HG02884 (cell line): ENCODE results near the gene SSR4.
"Not testable (repeated sequence)": the region's sequence is repeated elsewhere in the genome, so short reads cannot be mapped to it uniquely, and the experiment has no call there.

Experiments
- ATAC-seq: cut with Tn5 transposase; IDR thresholded peaks from one replicate; pipeline ENCODE4 v1.9.1; 2021; ENCODE audit warnings: mild to moderate bottlenecking, moderate library complexity; ENCODE audit not compliant: unreplicated experiment

SSR4 gene

DNA sequence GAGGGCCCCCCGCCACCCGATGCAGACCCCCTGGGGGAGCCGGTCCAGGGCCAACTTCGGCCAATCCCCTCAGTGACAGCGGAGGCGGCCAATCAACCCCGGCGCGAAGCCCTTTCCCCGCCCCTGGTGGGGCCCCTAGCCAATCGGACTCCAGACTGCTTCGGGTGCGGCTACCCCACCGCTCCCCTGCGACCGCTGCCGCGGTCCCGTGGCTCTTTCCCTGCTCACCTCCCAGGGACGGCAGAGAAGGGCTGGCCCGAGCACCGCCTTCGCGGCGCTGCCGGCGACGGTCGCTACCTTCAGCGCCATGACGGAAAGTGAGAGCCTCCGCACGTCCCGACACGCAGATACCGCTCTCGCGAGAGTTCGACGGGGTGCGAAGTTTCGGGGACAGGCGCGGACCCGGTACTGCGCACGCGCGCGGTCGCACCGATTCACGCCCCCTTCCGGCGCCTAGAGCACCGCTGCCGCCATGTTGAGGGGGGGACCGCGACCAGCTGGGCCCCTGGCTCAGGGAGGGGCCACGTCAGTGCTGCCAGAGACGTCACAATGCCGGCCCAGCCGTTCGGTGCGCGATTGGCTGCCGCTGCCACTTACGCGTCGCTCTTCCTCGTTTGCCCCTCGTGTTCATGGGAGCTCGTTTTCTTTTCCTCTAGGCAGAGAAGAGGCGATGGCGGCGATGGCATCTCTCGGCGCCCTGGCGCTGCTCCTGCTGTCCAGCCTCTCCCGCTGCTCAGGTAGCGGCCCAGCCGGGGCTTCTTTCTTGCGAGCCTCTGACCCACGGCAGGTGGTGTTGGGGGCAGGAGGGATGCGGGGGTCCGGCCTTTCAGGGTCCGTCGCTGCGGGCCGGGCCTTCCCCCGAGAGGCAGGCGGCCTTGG is at the start of gene SSR4, which contains the start of gene IDH3G:
Gene SSR4, plus strand, starts transcription at position 651 of the 879 bp plus-strand sequence. Its CDS starts 20 bp downstream, at position 671.
Gene IDH3G, minus strand, starts transcription at position 358 of the 879 bp plus-strand sequence. Its CDS starts 49 bp downstream, at position 309.
- ATAC-seq = peak; percentile 94

DNA sequence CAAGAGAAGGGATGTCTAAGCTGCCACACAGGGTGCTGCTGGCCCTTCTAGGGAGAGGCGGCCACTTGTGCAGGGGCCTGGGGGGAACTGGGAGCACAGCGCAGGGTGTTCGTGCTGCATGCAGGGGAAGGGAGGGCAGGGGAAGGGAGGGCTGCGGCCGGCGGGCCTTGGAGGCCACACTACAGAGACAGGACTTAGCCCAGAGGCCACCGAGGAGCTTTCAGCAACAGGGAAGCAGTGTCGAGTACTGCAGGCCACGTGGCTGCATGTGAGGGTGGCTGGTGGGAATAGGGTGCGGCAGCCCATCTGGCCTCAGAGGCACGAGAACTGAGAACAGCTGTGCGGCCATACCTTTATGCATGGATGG is 49.4 kb upstream of the SSR4 start:
- not testable (repeated sequence) for ATAC-seq

DNA sequence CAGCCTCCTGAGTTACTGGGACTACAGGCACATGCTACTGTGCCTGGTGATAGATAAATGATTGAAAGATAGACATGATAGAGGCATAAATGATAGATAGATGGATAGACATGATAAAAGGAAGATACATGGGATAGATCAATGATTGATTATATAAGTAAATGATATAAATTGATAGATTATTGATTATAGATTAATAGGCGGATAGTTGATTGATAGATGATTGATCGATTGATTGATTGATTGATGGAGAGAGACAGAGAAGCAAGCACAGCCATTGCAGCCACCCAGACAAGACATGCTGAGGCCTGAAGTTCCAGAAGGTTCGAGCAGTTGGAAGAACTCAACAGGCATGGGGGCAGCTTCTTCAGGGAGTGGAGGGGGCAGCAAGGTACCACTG is 48.1 kb upstream of the SSR4 start:
- ATAC-seq = no peak

DNA sequence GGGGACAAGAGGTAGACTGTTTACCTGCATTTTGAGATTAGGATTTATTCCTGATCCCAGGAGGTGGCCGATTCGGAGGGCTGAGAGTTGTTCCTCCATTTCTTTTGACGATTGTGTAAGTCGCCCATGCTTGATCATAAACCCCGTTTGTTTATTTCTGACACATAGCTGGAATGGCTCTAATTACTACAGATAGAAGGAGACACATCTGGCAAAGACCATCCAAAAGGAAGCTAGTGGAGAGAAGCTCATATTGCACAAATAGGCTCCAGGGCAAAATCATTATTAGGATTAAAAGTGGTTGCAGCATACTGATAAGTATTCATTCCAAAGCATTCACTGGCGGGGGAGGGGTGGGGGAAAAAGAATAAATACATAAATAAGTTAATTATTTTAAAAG is 47.5 kb upstream of the SSR4 start:
- not testable (repeated sequence) for ATAC-seq

DNA sequence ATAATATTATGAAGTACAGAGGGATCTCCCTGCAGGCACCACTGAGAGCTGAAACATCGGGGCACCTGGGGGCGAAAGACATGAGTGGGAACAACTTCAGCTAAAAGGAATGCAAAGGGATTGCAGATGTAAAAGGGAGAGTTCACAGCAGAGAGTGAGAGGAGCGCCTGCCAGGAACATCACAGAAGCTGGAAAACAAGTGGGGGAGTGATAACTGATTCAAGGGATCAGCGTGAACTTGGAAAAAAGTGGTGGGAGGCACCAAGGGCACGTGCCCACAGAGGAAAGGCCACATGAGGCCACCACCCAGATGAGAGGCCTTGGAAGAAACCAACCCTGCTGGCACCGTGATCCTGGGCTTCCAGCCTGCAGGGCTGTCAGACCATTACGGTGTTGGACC is 45.5 kb upstream of the SSR4 start:
- ATAC-seq = not testable (repeated sequence)

DNA sequence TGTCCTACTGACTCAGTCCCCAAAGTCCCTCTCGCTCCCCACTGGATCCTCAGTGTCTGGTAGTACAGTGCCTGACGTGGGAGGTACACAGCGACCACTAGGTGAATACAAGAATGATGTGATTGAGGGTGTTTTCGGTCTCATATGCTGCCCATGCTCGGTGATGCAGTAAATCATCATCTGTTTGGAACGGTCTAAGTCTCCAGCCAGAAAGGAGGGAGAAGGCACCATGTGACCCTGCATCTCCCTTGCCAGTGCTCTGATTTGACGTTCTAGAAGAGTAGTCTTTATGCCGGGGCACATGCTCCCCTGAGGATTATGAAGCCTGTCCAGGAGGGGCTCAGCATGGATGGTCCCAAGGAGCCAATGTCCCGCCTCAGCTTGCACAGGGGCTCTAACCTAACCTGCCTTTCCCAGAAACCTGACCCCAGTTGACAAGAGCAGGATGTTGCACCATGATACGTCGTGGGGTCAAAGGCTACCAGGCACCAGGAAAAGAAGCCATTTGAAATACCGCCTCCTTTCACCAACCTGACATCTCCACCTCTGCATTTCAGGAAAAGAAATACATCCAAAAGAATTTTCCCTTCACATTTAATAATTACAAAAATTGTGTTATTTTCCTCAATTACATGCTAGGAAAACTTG is 44.2 kb upstream of the SSR4 start:
- no peak for ATAC-seq

DNA sequence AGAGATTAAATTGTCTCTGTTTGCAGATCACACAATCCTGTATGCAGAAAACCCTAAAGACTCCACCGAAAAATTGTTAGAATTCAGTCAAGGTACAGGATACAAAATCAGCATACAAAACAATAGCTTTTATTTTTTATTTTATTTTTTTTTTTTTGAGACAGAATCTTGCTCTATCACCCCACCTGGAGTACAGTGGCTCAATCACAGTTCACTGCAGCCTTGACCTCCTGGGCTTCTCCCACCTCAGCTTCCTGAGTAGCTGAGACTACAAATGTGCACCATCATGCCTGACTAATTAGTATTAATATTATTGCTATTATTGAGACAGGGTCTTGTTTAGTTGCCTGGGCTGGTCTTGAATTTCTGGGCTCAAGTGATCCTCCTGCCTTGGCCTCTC is 39.3 kb upstream of the SSR4 start:
- no peak for ATAC-seq

DNA sequence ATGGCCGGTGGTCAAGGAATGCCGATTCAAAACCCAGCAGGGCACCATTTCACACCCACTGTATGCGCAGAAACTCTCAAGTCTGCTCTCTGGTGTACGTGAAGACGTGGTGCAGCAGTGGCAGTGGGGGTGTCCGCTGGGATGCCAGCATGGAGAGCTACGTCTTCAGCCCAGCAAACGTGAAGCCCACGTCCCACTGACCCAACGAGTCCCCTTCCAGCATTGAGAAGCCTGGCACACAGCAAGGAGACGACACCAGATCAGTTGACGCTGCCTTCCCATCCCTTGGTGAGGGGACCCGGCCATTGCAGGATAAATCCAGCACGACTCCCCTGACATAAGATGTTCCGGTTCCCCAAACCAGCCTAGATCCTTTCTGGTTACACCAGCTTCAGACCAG is 32.6 kb upstream of the SSR4 start:
- ATAC-seq = no peak

DNA sequence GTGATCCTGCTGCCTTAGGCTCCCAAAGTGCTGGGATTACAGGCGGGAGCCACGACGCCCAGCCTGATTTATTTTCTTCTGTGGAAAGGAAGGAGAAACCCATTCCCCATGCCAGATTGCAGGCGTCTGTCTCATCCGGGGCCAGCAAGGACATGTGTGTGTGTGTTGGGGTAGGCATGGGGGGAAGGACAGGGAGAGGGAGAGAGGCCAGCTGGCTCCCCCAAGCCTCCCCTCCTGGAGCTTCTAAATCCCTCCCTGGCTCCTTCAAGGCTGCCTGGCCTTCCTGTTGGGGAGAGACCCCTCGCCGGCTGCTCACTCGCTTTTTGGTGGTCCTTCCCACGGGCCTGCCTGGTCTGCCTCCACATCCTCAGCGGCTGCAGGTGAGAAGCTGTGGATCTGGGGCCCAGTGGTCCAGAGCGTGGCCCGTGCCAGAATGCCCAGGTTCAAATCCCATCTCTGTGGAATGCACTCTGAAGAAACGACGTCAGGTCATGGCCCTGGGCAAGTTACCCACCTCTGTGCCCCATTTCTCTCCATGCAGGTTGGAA is 31.8 kb upstream of the SSR4 start:
- no peak for ATAC-seq

DNA sequence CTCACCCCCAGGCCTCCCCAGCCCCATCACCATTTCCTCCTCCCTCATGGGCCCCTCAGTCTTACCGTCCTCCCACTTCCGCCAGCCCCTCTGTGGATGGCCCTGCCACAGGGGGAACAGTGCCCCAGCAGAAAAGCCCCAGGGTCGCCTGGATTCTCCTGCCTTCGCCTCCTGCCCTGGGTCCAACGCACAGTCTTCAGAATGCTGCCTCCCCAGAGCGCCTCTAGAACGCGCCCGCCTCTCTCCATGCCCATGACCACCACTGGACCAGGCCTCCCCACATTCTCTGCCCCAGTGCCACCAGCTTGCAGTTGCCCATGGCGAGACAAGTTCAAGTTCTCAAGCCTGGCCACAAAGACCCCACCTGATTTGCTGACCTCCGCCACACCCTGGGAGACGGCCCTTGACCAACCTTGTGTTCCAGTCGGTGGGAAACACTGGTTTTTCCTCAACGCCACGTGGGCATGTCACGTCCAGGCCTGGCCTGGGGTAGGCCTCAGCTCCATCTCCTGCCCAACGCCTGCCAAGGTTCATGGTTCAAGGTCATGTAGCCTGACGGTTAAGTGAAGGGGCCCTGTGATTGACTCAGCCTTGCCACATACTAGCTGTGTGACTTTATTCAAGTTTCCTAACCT is 31.1 kb upstream of the SSR4 start:
- no peak for ATAC-seq

DNA sequence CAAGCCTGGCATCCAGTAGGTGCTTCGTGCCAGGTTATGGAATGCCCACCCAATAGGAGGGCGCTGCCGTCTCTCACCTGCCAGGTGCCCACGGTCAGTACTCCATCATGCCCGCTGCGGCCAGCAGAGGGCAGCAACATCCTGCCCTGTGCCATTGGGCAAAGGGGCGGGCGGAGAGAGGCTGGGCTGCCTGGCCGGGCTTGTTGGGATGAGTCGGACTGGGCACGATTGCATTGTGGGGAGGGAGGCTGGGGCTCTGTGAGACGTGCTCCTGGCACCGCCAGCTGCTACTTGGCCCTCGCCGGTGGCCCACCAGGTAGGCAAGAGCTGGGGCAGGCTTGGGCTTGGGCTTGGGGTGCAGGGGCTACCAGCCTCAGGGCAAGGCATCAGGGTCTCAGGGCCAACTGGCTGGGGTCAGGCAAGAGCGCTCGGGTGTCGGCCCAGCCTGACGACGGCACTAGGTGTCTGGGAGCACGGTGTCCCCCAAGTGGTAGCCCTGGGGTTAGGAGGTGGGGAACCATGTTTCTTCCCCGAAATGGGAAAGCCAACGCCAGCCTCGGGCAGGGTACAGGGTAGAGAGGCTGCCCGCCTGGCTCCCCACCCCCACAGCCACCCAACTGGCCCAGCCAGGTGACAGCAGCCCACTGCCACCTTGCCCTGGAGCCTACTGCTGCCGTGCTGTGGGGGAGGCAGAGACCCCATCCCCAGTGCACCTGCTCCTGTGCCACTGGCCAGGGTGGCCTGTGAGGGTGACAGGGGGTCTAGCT is 30.3 kb upstream of the SSR4 start, which contains the start of gene PLXNB3:
Gene PLXNB3, plus strand, starts transcription at position 261 of the 767 bp plus-strand sequence. CDS start 1,287 bp downstream, outside the sequence.
- ATAC-seq = no peak

DNA sequence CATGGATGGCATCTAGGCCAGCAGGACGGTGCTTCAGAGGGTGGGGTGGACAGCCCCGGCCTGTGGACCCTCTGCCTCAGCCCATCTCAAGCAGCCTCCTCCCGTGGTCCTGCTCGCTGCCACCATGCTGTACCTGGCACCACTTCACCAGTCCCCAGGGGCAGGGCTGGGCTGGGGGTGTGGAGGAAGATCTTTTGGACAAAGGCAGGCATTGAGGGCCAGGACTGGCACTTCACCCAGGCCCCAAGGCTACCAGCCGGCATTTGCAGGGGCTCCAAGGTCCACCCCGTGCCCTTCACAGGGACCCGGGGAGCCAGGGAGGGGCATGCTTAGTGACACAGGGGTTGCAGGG is 29.7 kb upstream of the SSR4 start:
- ATAC-seq = no peak

DNA sequence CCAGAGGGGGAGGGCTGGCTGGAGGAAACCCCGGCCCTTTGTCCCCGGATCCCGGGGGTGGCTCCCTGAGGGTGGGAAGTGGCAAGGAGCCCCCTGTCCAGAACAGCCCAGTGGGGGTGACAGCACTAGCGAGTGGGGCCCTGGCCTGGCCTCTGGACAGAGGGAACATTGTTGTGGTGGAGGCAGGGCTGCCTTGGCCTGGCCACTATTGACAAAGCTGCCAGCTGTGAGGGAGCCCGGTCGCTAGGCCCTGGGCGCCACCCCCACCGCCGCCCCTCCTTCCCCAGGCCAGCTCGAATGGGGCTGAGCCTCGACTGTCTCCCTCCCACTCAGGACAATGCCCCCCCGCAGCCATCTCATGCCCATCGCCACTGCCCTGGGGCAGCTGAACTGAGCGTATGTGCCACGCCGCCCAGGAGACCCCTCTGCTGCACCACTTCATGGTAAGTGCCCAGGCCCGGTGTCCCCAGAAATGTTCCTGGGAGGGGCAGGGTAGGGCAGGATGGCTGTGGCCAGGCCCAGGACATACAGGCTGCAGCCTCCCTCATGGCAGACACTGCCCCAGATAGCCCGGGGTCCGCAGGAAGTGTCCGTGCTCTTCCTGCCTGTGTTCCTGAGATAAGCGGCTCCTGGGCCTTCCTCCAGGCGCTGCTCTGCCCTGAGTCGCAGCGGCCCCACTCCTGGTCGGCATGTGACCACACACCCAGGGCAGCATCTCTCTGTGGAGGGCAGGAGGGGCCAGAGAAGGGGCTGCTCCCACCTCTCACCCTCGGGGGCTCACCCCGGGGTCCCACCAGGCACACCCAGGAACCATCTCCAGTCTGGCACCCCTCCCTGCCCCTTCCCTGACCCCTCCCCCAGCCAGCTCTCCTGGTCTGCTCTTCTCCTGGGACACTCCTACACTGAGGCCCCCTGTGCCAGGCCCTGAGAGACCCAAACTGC is 29.1 kb upstream of the SSR4 start:
- ATAC-seq = no peak

DNA sequence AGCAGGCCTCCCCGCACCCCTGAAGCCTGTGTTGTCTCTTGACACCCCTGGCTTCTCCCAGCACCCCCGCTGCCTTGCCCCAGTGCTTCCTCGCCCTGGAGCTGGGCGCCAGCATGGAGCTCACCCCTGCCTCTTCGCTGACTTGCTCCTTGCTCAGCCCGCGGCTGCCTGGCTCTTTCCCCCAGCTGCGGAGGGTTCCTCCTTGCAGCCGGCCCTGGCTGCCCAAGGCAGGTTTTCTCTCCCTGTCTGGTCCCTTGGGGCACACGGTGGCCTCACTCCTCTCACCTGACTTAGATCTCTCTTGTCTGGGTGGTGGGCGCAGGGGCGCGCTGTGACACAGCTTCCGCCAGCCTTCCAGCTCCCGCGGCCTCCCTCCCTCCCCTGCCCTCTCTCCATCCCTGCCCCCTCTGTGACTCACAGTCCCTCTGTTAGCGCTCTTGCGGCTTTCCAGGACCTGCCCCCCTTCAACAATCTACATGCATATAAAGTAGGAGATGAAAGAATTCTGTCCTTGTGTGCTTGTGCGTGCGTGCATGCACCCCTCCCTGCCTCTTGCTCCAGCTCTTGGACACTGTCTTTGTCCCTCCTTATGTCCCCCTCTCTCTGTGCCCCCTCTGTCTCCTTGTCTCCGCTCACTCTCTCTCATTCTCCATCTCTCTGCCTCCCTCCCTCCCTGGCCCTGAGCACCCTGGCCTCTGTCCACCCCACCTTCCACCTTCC is 28.2 kb upstream of the SSR4 start:
- no peak for ATAC-seq

DNA sequence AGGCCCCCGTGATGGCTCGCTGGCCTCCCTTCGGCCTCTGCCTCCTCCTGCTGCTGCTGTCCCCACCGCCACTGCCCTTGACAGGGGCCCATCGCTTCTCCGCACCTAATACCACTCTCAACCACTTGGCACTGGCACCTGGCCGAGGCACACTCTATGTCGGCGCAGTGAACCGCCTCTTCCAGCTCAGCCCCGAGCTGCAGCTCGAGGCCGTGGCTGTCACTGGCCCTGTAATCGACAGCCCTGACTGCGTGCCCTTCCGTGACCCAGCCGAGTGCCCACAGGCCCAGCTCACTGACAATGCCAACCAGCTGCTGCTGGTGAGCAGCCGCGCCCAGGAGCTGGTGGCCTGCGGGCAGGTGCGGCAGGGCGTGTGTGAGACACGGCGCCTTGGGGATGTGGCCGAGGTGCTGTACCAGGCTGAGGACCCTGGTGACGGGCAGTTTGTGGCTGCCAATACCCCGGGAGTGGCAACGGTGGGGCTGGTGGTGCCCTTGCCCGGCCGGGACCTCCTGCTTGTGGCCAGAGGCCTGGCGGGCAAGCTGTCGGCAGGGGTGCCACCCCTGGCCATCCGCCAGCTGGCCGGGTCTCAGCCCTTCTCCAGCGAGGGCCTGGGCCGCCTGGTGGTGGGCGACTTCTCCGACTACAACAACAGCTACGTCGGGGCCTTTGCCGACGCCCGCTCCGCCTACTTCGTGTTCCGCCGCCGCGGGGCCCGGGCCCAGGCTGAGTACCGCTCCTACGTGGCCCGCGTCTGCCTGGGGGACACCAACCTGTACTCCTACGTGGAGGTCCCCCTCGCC is 27.4 kb upstream of the SSR4 start:
- no peak for ATAC-seq

DNA sequence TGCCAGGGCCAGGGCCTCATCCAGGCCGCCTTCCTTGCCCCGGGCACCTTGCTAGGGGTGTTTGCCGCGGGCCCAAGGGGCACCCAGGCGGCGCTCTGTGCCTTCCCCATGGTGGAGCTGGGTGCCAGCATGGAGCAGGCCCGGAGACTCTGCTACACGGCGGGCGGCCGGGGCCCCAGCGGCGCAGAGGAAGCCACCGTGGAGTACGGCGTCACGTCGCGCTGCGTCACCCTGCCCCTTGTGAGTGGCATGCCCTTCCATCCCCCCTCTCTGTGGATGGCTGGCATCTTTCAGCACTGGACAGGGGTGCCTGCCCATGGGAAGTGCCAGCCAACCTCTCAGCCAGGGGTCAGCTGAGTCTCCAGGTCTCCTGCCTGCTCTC is 26.8 kb upstream of the SSR4 start:
- ATAC-seq = no peak

DNA sequence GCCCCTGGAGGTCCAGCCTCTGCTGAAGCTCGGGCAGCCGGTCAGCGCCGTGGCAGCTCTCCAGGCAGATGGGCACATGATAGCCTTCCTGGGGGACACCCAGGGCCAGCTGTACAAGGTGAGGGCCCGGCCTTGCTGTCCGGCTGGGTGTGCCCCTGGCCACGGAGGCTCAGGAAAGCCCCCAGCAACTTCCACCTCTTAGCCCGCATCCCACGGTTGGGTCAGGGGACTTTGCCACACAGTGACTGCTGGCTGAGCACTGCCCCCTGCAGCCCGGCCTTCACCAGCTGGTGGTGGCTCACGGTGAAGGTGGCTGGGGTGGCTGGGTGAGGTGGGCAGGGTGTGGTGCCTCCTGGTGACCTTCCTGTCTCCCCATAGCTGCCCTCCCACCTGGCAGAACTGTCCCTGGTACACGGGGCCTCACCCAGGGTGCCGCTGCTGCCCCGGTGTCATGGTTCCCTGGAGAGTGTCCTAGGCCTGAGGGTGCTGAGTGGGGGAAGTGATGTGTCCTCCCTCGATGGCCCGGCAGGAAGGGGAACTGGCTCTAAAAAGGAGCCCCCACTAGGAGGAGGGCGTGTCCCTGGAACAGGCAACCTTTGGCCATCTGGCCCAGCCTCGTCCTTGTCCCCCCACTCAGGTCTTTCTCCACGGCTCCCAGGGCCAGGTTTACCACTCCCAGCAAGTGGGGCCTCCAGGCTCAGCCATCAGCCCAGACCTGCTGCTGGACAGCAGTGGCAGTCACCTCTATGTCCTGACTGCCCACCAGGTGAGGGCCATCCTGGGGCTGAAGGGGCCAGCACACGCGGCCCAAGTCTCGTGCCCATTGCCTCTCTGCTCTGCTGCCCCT is 25.9 kb upstream of the SSR4 start:
- no peak for ATAC-seq
